ENCODE results near the gene CPLX1. TPM values are rescaled to one million over a fixed set of nuclear protein-coding genes. Genes with fewer than 3 reads are reported as not detected.

Gene CPLX1
- total RNA-seq, 1 experiment from 2014 or later, result 3.5 TPM

- Mint-ChIP-seq H3K9me3 (no peaks in the 10 kb centered on the region), H3K4me3 (no peak overlapping the region), H3K36me3 (no peaks in the 10 kb centered on the region), H3K4me1 (no peaks in the 10 kb centered on the region), H3K27me3 (ENCODE audit: low read depth) (peaks cover 25% of the 10 kb centered on the region), H3K27ac (no peak overlapping the region)
- ChIA-PET POLR2A (no interaction called here), CTCF (interaction anchor here (0.6 to 2.2 kb wide), 7 partner anchors 11 to 526 kb away, joined by 3 to 7 read pairs (median 4); no protein-coding TSS in a partner anchor)
- TF ChIP-seq E2F5 (CRISPR knock-in tag; IDR thresholded peaks at IDR 0.05) (no peak), ZNF232 (CRISPR knock-in tag; IDR thresholded peaks at IDR 0.05) (no peak), FOXP1 (CRISPR knock-in tag; IDR thresholded peaks at IDR 0.05; ENCODE audit: borderline replicate concordance) (no peak), AFF4 (CRISPR knock-in tag; IDR thresholded peaks at IDR 0.05; ENCODE audit: borderline replicate concordance) (no peak), PRRX2 (CRISPR knock-in tag; IDR thresholded peaks at IDR 0.05) (no peak), SMAD3 (CRISPR knock-in tag; IDR thresholded peaks at IDR 0.05; ENCODE audit: borderline replicate concordance) (no peak)
- no peak for DNase-seq (ENCODE audit: low spot score)
- ATAC-seq, result no peak
These were observed 4.1 kb upstream of the CPLX1 start for GRCh38 chr4:829761-830600.

- H3K27me3 Mint-ChIP-seq (ENCODE audit: low read depth), result peaks cover 32% of the 10 kb centered on the region
- ChIA-PET CTCF (interaction anchor here (0.6 to 2.2 kb wide), 11 partner anchors 11 to 158 kb away, joined by 3 to 9 read pairs (median 4); partner anchors contain the start of gene IDUA), POLR2A (no interaction called here)
- no peak for ATAC-seq
- no peaks in the 10 kb centered on the region for H3K36me3 Mint-ChIP-seq
- H3K4me3 Mint-ChIP-seq, result no peak overlapping the region
- H3K9me3 Mint-ChIP-seq, result no peaks in the 10 kb centered on the region
- TF ChIP-seq PRDM15 (CRISPR knock-in tag; IDR thresholded peaks at IDR 0.05) (no peak), ZNF416 (CRISPR knock-in tag; IDR thresholded peaks at IDR 0.05) (no peak), ZNF317 (CRISPR knock-in tag; IDR thresholded peaks at IDR 0.05; ENCODE audit: borderline replicate concordance, low read depth) (no peak), USF2 (CRISPR knock-in tag; IDR thresholded peaks at IDR 0.05) (no peak), MLX (CRISPR knock-in tag; IDR thresholded peaks at IDR 0.05) (no peak), TCF7 (CRISPR knock-in tag; IDR thresholded peaks at IDR 0.05; ENCODE audit: low read depth) (no peak), CTCF (IDR thresholded peaks at IDR 0.05) (no peak), ZNF281 (CRISPR knock-in tag; IDR thresholded peaks at IDR 0.05) (no peak), E2F4 (CRISPR knock-in tag; IDR thresholded peaks at IDR 0.05; ENCODE audit: borderline replicate concordance, low read depth) (no peak), TP53 (CRISPR knock-in tag; IDR thresholded peaks at IDR 0.05) (no peak)
- H3K4me1 Mint-ChIP-seq, result no peaks in the 10 kb centered on the region
- no peak for DNase-seq (ENCODE audit: low spot score)
- no peak overlapping the region for H3K27ac Mint-ChIP-seq
These were observed 3.4 kb upstream of the CPLX1 start for GRCh38 chr4:829291-829690.
